GM18867 (cell line): ENCODE data around the gene CEND1.

Experiments used
- ATAC-seq: cut with Tn5 transposase; IDR thresholded peaks from one replicate; pipeline ENCODE4 v1.9.1; 2021; ENCODE audit warnings: mild to moderate bottlenecking, moderate library complexity; ENCODE audit not compliant: unreplicated experiment

Gene CEND1

DNA sequence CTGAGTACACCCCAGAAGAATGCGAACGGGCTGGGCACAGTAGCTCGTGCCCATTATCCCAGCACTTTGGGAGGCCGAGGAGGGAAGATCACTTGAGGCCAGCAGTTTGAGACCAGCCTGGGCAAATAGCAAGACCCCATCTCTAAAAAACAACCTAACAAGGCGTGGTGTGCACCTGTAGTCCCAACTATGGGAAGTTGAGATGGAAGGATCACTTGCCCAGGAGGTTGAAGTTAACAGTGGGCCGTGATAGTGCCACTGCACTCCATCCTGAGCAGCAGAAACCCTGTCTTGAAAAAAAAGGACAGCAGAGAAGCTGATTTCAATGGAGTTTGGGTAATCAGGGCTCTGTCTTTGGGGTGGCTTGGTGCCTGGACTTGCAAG is 23.2 kb upstream of the CEND1 start:
- no peak for ATAC-seq

DNA sequence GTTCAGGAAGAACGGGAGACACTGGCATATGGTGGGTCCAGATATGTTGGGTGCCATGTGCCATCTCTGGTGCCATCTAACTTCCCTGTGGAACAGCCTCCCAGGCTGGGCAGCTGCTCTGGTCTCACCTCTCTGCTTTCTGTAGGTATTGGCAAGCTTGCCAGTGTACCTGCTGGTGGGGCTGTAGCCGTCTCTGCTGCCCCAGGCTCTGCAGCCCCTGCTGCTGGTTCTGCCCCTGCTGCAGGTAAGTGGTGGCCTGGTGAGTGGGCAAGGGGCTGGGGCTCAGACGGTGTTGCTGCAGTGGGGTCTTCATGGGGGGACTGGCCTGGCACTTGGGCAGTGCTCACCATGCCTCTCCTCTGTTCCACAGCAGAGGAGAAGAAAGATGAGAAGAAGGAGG is 22.5 kb upstream of the CEND1 start:
- no peak for ATAC-seq

DNA sequence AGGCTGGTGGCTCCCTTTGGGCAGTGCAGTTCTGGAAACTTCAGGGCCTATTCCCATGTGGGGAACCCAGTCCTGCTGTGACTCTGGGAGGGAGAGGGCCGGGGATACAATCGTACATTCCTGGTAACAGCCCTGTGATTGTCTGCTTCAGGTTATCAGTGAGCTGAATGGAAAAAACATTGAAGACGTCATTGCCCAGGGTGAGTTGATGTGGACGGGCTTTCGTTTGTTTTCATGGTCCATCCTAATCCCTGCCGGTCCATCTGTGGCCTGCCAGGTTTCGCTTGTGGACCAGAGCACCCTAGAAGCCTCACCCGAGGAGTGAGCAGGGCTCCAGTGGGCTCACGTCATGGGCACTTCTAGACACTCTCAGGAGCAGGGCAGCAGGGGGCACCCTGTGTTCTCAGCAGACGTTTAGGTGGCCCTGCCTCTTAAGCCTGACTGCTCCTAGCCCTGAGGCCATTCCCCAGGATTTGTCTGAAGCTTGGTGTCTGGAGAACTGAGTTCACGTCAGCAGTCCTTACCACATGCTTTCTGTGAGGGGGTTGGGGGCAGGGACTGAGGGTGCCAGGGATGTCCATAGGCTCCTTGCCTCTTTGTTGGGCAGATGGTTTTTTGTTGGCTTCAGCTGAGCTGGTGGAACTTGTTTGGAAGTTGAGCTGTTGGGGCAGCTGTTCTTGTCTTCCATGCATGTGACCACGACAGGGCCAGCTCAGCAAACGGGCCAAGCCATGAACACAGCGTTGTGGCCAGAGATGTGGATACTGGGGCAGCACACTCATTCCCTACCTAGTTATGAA is 21.8 kb upstream of the CEND1 start:
- no peak for ATAC-seq

DNA sequence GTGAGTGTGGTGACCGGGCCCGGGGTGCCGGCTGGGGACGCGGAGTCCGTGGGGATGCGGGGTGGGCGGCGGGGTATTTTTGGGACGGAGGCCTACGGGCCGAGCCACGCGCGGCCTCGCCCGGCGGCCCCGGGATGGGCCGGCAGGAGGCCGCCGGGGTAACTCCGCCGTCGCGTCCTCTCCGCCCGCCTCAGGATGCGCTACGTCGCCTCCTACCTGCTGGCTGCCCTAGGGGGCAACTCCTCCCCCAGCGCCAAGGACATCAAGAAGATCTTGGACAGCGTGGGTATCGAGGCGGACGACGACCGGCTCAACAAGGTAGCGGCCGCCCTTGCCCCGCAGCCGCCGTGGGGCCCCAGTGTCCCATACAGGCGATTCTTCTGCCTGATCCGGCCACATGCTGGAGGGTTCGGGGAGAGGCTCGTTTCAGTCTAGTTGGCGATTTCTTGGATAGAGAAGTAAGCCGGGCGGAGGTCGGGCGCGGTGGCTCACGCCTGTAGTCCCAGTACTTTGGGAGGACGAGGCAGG is 20.2 kb upstream of the CEND1 start:
- no peak for ATAC-seq

DNA sequence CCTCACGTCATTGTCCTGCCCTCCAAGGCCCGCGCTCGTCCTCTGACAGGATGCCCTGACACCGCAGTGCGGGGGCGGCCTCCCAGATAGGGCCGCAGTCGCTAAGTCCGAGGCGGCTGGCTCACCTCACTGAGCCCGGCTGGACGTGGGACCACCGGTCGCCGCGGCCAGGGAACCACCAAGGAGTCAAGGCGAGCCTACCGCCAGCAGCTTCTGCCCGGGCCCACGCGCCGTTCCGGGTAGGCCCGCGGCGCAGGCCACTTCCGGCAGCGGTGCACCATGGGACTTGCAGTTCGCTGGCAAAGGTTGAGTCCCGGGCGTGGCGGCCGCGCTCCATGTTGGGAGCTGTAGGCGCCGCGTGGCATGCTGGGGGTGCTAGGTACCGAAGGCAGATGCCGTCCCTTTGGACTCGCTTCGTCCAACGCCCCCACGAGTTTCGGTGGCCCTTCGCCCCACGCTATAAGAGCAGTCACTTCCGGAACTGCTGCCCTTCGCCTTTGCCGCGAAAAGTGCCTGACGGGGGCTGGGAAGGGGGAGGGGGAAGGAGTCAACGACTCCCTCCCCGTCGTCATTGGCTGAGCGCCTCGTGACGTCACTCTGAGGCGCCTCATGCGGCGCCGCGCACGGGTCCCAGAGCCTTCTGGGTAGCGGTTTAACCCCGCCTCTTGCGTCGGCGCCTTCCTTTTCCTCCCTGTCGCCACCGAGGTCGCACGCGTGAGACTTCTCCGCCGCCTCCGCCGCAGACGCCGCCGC is 19.6 kb upstream of the CEND1 start, which contains the start of gene RPLP2:
RPLP2 (plus strand) TSS at position 681 of the 753 bp plus-strand sequence. CDS start 268 bp downstream, outside the sequence.
- ATAC-seq, result peak; percentile 71

DNA sequence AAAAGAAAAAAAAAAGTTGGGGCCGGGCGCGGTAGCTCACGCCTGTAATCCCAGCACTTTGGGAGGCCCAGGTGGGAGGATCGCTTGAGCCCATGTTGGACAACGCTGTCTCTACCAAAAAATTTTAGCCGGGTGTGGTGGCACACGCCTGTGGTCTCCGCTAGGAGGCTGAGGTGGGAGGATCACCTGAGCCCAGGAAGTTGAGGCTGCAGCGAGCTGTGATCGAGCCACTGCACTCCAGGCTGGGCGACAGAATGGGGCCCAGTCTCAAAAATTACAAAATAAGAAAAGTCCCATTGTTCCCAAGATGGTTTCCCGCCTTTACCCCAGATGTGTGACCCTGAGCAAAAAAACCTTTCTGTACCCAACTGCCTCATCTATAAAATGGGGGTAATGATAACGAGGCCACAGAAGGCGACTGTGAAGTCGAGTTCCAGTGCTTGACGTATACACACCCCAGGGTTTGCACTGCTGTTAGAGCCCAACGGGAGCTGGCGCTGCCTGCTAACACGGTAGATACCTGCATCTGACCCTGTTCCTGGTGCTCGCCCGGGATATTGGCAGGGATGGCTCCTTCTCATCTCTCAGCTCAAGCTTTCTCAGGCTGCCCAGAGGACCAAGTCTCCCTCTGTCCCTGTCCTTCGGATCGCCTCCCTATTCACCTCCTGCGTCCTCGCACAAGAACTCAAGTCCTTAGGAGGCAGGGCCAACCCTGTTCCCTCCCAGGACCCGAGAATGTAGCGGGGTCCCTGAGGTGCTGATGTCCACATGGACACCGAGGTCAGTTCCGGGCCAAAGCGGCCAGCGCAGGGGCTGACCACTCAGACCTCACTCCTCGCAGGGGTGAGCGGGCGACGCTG is 18.8 kb upstream of the CEND1 start:
- peak; percentile 3 for ATAC-seq

DNA sequence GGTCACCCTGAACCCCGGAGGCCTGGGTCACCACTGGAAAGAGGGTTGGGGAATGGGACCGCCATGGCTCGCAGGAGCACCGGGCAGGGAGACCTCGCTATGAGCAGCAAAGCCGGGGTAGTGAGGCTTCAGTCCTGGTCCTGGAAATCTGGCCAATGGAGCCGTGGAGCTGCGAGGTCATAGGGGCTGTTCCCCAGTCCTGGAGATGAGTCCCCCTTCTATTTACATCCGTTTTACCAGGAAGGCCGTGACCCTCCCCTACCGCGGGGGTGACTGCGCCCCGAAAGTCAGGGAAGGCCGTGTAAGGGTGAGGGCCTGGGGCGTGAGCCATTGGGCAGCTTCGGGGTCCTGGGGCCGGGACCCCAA is 14.7 kb upstream of the CEND1 start:
- no peak for ATAC-seq

DNA sequence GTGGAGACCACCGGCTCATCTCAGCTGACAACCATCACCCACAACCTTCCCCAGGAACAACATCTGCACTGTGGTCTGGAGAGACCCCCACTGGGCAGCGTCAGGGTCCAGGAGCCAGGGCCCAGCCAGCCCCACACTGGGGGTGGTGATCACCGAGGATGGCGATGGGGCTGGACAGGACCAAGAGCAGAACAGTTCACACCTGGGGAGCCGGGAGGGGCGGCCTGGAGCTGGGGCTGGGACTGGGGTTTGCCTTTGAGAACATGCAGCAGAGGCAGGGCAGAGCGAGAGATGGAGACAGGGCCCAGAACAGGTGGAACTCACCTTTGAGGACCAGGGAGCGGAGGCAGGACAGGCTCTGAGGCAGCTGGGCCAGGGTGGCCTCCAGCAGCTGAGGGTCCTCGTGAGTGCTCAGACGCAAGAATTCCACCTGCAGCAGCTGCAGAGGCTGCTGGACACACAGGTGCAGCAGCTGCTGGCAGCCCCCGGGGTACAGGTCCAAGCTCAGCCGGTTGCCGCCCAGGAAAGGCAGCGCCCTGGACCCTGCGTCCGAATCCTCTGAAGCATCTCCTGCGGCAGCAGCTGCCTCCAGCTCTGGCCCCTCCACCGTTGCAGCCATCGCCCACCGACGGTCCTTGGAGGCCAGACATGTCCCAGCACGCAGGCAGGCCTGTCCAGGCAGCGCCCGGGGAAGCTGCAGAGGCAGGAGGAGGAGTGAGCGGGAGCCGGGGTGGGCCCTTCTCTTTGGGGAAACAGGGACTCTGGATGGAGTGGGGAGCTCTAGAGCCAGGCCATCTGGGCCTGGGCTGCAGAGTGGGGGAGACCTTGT is 14.1 kb upstream of the CEND1 start:
- no peak for ATAC-seq

DNA sequence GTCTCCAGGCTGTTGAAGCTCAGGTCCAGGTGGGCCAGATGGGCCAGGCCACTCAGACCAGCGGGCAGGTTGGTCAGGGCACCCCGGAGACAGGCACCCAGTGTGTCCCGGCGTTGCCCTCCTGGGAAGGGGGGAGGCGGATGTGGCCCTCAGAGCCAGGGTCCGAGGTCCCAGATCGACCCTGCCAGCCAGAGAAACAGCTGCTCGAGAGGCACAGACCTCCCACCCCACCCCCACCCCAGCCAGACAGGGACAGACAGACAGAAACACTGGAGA is 13.5 kb upstream of the CEND1 start:
- ATAC-seq, result no peak

DNA sequence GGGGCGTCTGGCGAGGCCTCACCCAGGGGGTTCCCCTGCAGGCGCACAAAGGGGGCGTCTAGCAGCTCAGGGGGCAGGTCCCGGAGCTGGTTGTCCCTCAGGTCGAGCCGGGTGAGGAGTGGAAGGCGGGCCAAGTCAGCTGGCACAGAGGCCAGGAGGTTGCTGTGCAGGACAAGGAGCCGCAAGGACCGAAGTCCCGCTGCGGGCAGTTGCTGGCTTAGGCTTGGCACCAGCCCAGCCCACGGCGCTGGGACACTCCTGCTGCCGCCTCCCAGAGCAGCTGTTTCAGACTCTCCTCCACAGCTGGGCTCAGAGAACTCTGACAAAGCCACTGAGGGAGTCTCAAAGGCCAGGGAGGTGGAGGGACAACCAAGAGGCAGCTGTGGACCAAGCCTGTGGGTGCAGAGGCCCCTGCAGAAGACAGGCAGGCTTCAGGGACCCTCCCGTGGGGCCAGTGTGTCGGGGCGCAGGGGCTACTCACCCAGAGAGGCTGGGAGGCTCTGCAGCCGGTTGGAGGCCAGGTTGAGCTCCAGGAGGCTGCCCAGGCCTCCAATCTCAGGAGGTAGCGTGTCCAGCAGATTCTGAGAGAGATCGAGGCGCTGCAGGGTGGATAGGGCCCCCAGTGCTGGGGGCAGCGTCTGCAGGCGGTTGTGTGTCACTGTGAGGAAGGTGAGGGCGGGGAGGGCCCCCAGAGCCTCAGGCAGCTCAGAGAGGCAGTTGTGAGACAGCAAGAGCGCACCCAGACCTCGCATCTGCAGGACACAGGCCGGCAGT is 13.0 kb upstream of the CEND1 start:
- no peak for ATAC-seq

DNA sequence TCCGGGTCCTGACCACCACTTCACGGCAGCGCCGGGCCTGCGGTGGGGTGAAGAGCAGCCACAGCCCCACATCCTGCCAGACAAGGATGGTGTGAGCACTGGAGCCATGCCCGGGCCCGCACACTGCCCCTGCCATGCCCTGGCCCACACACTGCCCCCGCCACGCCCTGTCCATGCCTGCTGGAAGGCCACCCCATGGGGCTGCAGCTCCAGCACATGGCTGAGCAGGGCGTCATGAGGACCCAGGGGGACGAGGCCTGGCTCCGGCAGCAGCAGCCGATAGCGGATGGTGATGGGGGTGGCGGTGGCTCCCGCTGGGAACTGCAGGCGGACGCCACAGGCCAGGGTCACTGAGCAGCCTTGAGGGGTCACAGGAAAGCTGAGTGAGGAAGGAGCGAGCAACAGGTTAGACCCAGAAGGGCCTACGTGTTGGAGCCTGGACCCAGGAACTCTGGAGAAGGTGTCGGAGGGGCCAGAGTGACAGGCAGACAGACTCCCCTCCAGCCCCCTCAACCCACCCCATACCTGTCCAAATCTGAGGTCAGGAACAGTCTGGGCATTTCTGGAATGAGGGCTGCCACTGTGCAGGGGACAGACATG is 12.2 kb upstream of the CEND1 start:
- no peak for ATAC-seq

DNA sequence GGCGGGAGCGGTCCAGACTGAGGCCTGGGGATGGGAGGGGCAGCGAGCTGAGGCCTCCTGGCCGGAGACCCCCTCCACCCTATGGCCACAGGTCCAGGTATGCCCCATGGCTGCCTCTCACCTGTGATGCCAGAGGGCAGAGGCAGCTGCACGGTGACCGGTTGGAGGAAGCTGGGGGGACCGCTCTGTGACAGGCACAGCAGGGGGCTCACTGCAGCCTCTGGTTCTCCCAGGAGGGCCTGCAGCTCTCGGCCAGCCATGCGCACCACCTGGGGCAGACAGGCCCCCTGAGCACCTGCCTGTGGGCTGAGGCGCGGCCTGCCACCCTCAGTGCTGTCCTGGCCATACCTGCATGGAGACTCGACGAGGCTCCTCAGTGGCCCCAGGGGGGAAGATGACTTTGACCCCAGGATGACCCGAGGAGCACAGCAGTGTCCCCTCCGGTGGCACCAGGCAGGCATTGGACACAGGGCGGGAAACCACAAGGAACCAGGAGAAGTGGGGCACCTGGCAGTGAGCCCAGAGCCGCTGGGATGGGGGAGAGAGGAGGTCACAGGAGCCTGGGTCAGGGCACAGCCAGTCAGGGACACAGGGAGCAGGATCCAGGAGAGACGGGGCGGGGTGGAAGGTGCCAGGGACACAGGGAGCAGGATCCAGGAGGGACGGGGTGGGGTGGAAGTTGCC is 11.3 kb upstream of the CEND1 start:
- ATAC-seq, result no peak

DNA sequence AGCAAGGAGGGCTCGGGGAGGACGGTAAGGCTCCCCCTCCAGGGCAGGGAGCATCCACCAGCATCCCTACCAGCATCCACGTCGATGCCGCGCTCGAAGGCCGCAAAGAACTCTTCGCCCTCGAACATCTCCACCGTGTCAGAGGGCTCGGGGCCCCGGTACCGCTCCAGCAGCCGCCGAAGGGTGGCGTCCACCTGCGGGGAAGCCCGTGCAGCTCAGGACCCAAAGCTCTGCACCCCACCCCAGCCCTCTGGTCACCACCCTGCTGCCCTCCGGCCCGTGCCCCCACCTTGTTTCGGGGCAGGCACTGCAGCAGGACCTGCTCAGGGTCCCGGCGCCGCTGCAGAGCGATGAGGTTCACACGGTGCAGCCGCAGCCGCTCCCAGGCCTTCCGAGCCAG is 10.6 kb upstream of the CEND1 start:
- no peak for ATAC-seq

DNA sequence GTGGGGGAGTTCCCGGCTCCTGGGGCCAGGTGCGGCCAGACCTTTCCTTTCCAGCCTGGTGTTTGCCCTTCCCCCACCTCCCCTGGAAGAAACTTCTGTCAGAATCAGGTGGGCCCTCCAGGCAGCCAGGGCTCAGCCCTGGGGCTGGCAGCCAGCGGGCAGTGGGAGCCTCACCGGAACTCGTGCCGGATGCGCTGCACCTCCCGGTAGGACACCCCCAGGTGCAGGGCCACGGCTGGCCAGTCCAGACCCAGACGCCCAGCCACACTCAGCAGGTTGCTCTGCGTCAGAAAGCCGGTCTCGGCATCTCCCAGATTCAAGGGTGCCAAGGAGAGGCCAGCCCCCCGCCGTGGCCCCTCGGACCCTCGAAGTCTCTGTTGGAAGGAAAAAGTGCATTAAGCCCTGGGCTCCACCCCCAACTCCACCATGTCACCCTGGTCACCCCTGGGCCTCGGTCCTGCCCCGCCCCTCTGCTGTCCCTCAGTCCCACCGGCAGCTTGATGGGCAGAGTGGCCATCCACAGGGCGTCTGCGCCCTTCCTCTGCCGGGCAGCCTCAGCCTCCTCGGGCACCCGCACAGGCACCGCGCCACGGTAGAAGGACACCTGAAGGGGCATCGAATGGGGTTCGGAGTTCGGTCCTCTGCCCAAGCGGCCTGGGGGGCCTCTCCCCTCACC is 9.9 kb upstream of the CEND1 start:
- ATAC-seq, result no peak

DNA sequence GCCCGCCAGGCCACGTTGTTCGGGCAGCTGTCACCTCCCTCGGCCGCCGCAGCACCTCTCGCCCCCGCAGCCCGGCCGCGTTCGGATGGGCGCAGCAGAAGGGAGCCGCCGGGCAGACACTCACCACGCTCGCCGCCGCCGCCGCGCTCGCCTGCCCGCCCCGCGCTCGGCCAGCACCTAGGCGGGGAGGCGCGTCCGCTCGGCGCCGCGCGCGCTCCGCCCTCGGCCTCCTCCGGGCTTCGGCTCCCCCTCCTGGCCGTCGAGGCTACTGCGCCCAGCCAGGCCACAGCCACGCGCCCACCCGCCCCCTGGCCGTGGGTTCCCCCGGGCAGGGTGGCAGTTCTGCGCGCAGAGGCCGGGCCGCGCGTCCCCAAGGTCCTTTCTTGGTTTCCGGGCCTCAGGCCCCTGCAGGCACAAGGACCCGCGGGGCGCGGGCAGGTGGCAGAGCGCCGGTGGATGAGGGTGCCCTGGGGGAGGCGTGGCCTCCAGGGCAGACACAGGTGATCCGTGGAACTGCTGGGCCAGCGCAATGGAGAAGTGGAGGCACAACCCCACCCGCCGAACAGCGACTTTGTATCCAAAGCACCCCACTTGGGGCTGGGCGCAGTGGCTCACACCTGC is 8.3 kb upstream of the CEND1 start, which contains the start of gene SLC25A22:
SLC25A22 (minus strand) TSS at position 189 of the 621 bp plus-strand sequence. CDS start 3,275 bp downstream, outside the sequence.
- peak; percentile 67 for ATAC-seq

DNA sequence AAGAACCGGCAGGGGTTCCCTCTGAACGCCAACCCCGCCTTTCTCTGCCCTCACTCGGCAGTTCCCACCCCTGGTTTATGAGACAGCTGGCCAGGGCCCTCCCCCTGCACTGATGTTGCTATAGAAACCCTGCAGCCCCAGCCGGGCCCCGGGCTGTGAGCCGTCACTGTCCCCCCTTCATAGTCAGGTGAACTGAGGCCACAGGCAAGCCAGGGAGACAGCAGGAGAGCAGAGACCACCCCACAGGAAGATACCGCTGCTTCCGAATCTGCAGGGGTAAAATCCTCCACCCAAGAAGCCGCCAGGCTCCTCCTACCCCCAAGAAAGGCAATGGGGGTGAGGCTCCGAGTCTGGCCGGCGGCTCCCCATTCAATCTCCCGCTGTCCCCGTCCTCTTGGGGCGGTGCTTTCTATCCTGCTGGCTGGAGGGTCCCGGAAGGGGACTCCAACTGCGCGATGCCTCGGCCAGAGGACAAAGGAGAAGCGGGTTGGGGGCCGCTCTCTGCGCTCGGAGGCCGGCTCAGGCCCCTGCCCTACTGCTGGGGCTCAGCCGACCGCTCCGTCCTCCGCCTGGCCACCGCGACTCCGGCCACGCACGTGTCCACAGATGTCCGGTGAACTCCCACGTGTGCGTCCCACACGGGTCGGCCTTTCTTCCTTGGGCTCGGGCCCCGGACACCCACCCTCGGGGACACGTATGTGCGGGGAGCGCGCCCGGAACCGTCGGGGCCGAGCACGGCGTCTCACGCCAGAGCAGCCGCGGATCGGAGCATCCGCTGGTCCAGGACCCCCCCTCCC is 7.6 kb upstream of the CEND1 start:
- peak; percentile 36 for ATAC-seq
